Right atrium auricular region (tissue), 2 donors: Measurements from ENCODE around the gene VWA2. TPM values are rescaled to one million over a fixed set of nuclear protein-coding genes. Genes with fewer than 3 reads are reported as not detected.

Experiments
- DNase-seq: peaks from one replicate; pipeline ENCODE4 v3.0.0-alpha.2; 2019; ENCODE audit warnings: low spot score
- H3K27ac ChIP-seq, 2 donors: fragments of 200-600 bp; sonication (generic); 1 replicate in 1 of 2; 2 replicates in 1 of 2; pipeline ENCODE4 v1.5.1; 2016 to 2019
- H3K27me3 ChIP-seq, 2 donors: fragments of 200-600 bp; sonication (generic); one replicate each; pipeline versions ENCODE4 v1.5.1 to v1.6.0; 2017 to 2019
- H3K36me3 ChIP-seq: fragments of 200-600 bp; sonication (generic); one replicate; pipeline ENCODE4 v1.5.1; 2016
- H3K4me1 ChIP-seq, 2 donors: fragments of 200-600 bp; sonication (generic); one replicate each; pipeline versions ENCODE4 v1.5.1 to v1.6.0; 2017 to 2019
- H3K4me3 ChIP-seq, 2 donors: fragments of 200-600 bp; sonication (generic); 1 replicate in 1 of 2; 2 replicates in 1 of 2; pipeline ENCODE4 v1.5.1; 2017 to 2019; ENCODE audit warnings: mild to moderate bottlenecking in 1 of 2, moderate library complexity in 1 of 2
- H3K9me3 ChIP-seq, 2 donors: fragments of 200-600 bp; sonication (generic); one replicate each; pipeline ENCODE4 v1.5.1; 2019
- CTCF ChIP-seq, 2 donors: fragments of 200-600 bp; sonication (generic); IDR thresholded peaks; one replicate each; pipeline ENCODE4 v1.5.1; 2019; ENCODE audit warnings: antibody characterized with exemption in 2 of 2
- total RNA-seq, 2 donors: library from RNA; depleted of rRNA; stranded (reverse); fragments of >200 nt; gene quantifications; one replicate each; pipeline ENCODE4 v1.1.0, GENCODE V29; 2016

VWA2 gene
- total RNA-seq, 2 donors from 2014 or later = not detected

GRCh38 chr10:114319406-114320248 is 80.6 kb downstream of the VWA2 start:
- no peak for DNase-seq
- H3K27ac ChIP-seq = no peak overlapping the region
- TF ChIP-seq CTCF (IDR thresholded peaks at IDR 0.05) = no peak
- peaks cover 0 to 14% of the 10 kb centered on the region in 2 donors for H3K4me1 ChIP-seq
- H3K36me3 ChIP-seq = no peaks in the 10 kb centered on the region
- no peaks in the 10 kb centered on the region for H3K9me3 ChIP-seq
- no peaks in the 10 kb centered on the region for H3K27me3 ChIP-seq
- H3K4me3 ChIP-seq = no peak overlapping the region

GRCh38 chr10:114320249-114321116 is 81.4 kb downstream of the VWA2 start:
- TF ChIP-seq CTCF (IDR thresholded peaks at IDR 0.05) = no peak
- no peak for DNase-seq

GRCh38 chr10:114322344-114322743 is 83.3 kb downstream of the VWA2 start:
- no peaks in the 10 kb centered on the region for H3K9me3 ChIP-seq
- TF ChIP-seq CTCF (IDR thresholded peaks at IDR 0.05) = no peak
- H3K27me3 ChIP-seq = no peaks in the 10 kb centered on the region
- DNase-seq = no peak
- H3K4me3 ChIP-seq = no peak overlapping the region
- H3K4me1 ChIP-seq = peaks cover 0 to 14% of the 10 kb centered on the region in 2 donors
- no peaks in the 10 kb centered on the region for H3K36me3 ChIP-seq
- no peak overlapping the region for H3K27ac ChIP-seq

More at GRCh38 chr10:114320249-114321116, 81.4 kb downstream of the VWA2 start:
- Histone ChIP-seq H3K27me3 (no peaks in the 10 kb centered on the region), H3K36me3 (no peaks in the 10 kb centered on the region), H3K27ac (no peak overlapping the region), H3K9me3 (no peaks in the 10 kb centered on the region), H3K4me1 (peaks cover 0 to 14% of the 10 kb centered on the region in 2 donors), H3K4me3 (no peak overlapping the region)

GRCh38 chr10:114323023-114323422 is 84.0 kb downstream of the VWA2 start:
- peaks cover 0 to 21% of the 10 kb centered on the region in 2 donors for H3K4me1 ChIP-seq
- no peak overlapping the region for H3K4me3 ChIP-seq
- H3K36me3 ChIP-seq = no peaks in the 10 kb centered on the region
- no peaks in the 10 kb centered on the region for H3K27me3 ChIP-seq
- no peak for DNase-seq
- no peak overlapping the region for H3K27ac ChIP-seq
- H3K9me3 ChIP-seq = no peaks in the 10 kb centered on the region
- no peak for TF ChIP-seq CTCF (IDR thresholded peaks at IDR 0.05)

GRCh38 chr10:114326795-114327194 is 87.7 kb downstream of the VWA2 start:
- Histone ChIP-seq H3K27ac (no peak overlapping the region), H3K4me1 (peaks cover 0 to 37% of the 10 kb centered on the region in 2 donors), H3K27me3 (no peaks in the 10 kb centered on the region), H3K4me3 (no peak overlapping the region), H3K9me3 (no peaks in the 10 kb centered on the region), H3K36me3 (no peaks in the 10 kb centered on the region)
- TF ChIP-seq CTCF (IDR thresholded peaks at IDR 0.05) = no peak
- no peak for DNase-seq
